Measurements from ENCODE around the gene COMMD1. TPM values are rescaled to one million over a fixed set of nuclear protein-coding genes. Genes with fewer than 3 reads are reported as not detected.

The COMMD1 gene
- total RNA-seq, 1 experiment from 2014 or later, result 41.4 TPM

- Histone ChIP-seq H3K9me3 (ENCODE audit: low read depth, low read length, poor library complexity, severe bottlenecking) (no peaks in the 10 kb centered on the region), H3K27me3 (replicated peaks; ENCODE audit: insufficient read depth, low read depth, low read length, poor library complexity) (no peaks in the 10 kb centered on the region), H3K36me3 (ENCODE audit: insufficient read depth, low read length, poor library complexity, severe bottlenecking) (no peaks in the 10 kb centered on the region), H3K4me3 (ENCODE audit: low read depth, low read length, poor library complexity, severe bottlenecking) (no peak overlapping the region), H3K27ac (ENCODE audit: low read depth, low read length, poor library complexity, severe bottlenecking) (no peak overlapping the region), H3K4me1 (ENCODE audit: insufficient read depth, low read length, poor library complexity, severe bottlenecking) (peaks cover 3% of the 10 kb centered on the region)
- no TSS peak for BruUV-seq (replicated peaks)
- POLR2A ChIA-PET (ENCODE audit: low non-redundant PET), result no interaction called here
- intact Hi-C loops (cut with micrococcal nuclease; ENCODE audit: unreplicated experiment), result no loop called here
- DNase-seq (ENCODE audit: low spot score), result no peak
- CTCF ChIA-PET, result no interaction called here
- TF ChIP-seq EZH2 (IDR thresholded peaks at IDR 0.05; ENCODE audit: borderline replicate concordance, low read depth, low read length, poor library complexity, severe bottlenecking), result no peak
These were observed 140.7 kb downstream of the COMMD1 start for GRCh38 chr2:62046141-62046540.

- Histone ChIP-seq H3K4me1 (ENCODE audit: insufficient read depth, low read length, poor library complexity, severe bottlenecking) (peaks cover 3% of the 10 kb centered on the region), H3K36me3 (ENCODE audit: insufficient read depth, low read length, poor library complexity, severe bottlenecking) (no peaks in the 10 kb centered on the region), H3K27ac (ENCODE audit: low read depth, low read length, poor library complexity, severe bottlenecking) (no peak overlapping the region), H3K9me3 (ENCODE audit: low read depth, low read length, poor library complexity, severe bottlenecking) (no peaks in the 10 kb centered on the region), H3K4me3 (ENCODE audit: low read depth, low read length, poor library complexity, severe bottlenecking) (no peak overlapping the region), H3K27me3 (replicated peaks; ENCODE audit: insufficient read depth, low read depth, low read length, poor library complexity) (no peaks in the 10 kb centered on the region)
- no peak for DNase-seq (ENCODE audit: low spot score)
- POLR2A ChIA-PET (ENCODE audit: low non-redundant PET), result no interaction called here
- TF ChIP-seq CTCF (conservative IDR thresholded peaks at IDR 0.05; ENCODE audit: low read depth, low read length) (no peak), EZH2 (IDR thresholded peaks at IDR 0.05; ENCODE audit: borderline replicate concordance, low read depth, low read length, poor library complexity, severe bottlenecking) (no peak)
- no TSS peak for BruUV-seq (replicated peaks)
- intact Hi-C loops (cut with micrococcal nuclease; ENCODE audit: unreplicated experiment), result no loop called here
- CTCF ChIA-PET, result no interaction called here
These were observed 145.1 kb downstream of the COMMD1 start for GRCh38 chr2:62050456-62051045.

- Histone ChIP-seq H3K4me1 (ENCODE audit: insufficient read depth, low read length, poor library complexity, severe bottlenecking) (peaks cover 3% of the 10 kb centered on the region), H3K36me3 (ENCODE audit: insufficient read depth, low read length, poor library complexity, severe bottlenecking) (no peaks in the 10 kb centered on the region), H3K4me3 (ENCODE audit: low read depth, low read length, poor library complexity, severe bottlenecking) (no peak overlapping the region), H3K9me3 (ENCODE audit: low read depth, low read length, poor library complexity, severe bottlenecking) (no peaks in the 10 kb centered on the region), H3K27ac (ENCODE audit: low read depth, low read length, poor library complexity, severe bottlenecking) (no peak overlapping the region), H3K27me3 (replicated peaks; ENCODE audit: insufficient read depth, low read depth, low read length, poor library complexity) (no peaks in the 10 kb centered on the region)
- DNase-seq (ENCODE audit: low spot score), result no peak
- TF ChIP-seq EZH2 (IDR thresholded peaks at IDR 0.05; ENCODE audit: borderline replicate concordance, low read depth, low read length, poor library complexity, severe bottlenecking) (no peak), CTCF (conservative IDR thresholded peaks at IDR 0.05; ENCODE audit: low read depth, low read length) (no peak)
- no TSS peak for BruUV-seq (replicated peaks)
- intact Hi-C loops (cut with micrococcal nuclease; ENCODE audit: unreplicated experiment), result no loop called here
- CTCF ChIA-PET, result no interaction called here
- POLR2A ChIA-PET (ENCODE audit: low non-redundant PET), result no interaction called here
These were observed 148.7 kb downstream of the COMMD1 start for GRCh38 chr2:62054029-62054791.

Measured in A673 (cell line).